Panc1 (cell line): ENCODE measurements around the gene PRSS21. TPM values are rescaled to one million over a fixed set of nuclear protein-coding genes. Genes with fewer than 3 reads are reported as not detected.

Source experiments
- ATAC-seq: fragments of 200-7000 bp; cut with Tn5 transposase; 2 replicates; pipeline ENCODE4 v1.9.1; 2020; ENCODE audit warnings: mild to moderate bottlenecking, moderate library complexity
- BruUV-seq: library from RNA; stranded (reverse); fragments of 400-500 nt; replicated peaks from 2 replicates; lab custom pipeline; 2021; lab: Mats Ljungman, UMichigan
- CTCF ChIA-PET: fragments of 300-600 bp; sonication (Branson Sonifier 250); formaldehyde crosslinking; loops from one replicate; lab custom pipeline; 2022; ENCODE audit warnings: antibody characterized with exemption; lab: Charles Lee
- POLR2A ChIA-PET: fragments of 300-600 bp; sonication (Branson Sonifier 250); formaldehyde crosslinking; loops from one replicate; lab custom pipeline; 2022; ENCODE audit warnings: antibody characterized with exemption; lab: Charles Lee
- DNase-seq: peaks from one replicate; pipeline ENCODE4 v3.0.0-alpha.2; 2010; ENCODE audit warnings: low read depth, low spot score
- H3K27ac ChIP-seq: 2 replicates; pipeline ENCODE4 v1.5.1; 2011; ENCODE audit warnings: mild to moderate bottlenecking, low read length, inconsistent platforms
- H3K27me3 ChIP-seq: fragments of 200-500 bp; sonication (Bioruptor generic); 2 replicates; pipeline ENCODE4 v1.6.0; 2014; ENCODE audit warnings: low read length, inconsistent platforms; ENCODE audit not compliant: control insufficient read depth, insufficient read depth
- H3K36me3 ChIP-seq: fragments of 200-500 bp; sonication (Bioruptor generic); 2 replicates; pipeline ENCODE4 v1.5.1; 2014; ENCODE audit warnings: inconsistent platforms, mild to moderate bottlenecking, low read length, moderate library complexity; ENCODE audit not compliant: control insufficient read depth, insufficient read depth
- H3K4me1 ChIP-seq: 2 replicates; pipeline ENCODE4 v1.5.1; 2011; ENCODE audit warnings: inconsistent platforms, mild to moderate bottlenecking, low read length, moderate library complexity; ENCODE audit not compliant: control insufficient read depth, insufficient read depth
- H3K4me3 ChIP-seq, 2 experiments: 2 replicates each; pipeline ENCODE4 v1.5.1; 2011 to 2012; ENCODE audit warnings: low read depth in 2 of 2, low read length in 2 of 2, mild to moderate bottlenecking in 2 of 2, inconsistent platforms in 1 of 2, moderate library complexity in 1 of 2
- H3K9me3 ChIP-seq: fragments of 200-500 bp; sonication (Bioruptor generic); 2 replicates; pipeline ENCODE4 v1.5.1; 2014; ENCODE audit warnings: low read depth, mild to moderate bottlenecking, inconsistent platforms, low read length, moderate library complexity; ENCODE audit not compliant: control insufficient read depth, insufficient read depth
- POLR2AphosphoS5 ChIP-seq: IDR thresholded peaks from 2 replicates; pipeline ENCODE4 v1.6.1; 2012; ENCODE audit warnings: mild to moderate bottlenecking, low read depth, low read length, moderate library complexity
- SIN3A ChIP-seq: IDR thresholded peaks from 2 replicates; pipeline ENCODE4 v1.6.1; 2012; ENCODE audit warnings: low read depth, mild to moderate bottlenecking, low read length, moderate library complexity, borderline replicate concordance; ENCODE audit not compliant: insufficient read depth
- TCF7L2 ChIP-seq: IDR thresholded peaks from 2 replicates; pipeline ENCODE4 v1.6.1; 2011; ENCODE audit warnings: mild to moderate bottlenecking, low read depth, low read length, inconsistent platforms
- in situ Hi-C: cut with HindIII; loops from 2 replicates; pipeline ENCODE4 v1.10.0; 2016; ENCODE audit warnings: low sequenced_read_pairs, low pct_unique_long_range_greater_than_20kb
- intact Hi-C: fragments of 100-400 bp; cut with micrococcal nuclease; formaldehyde crosslinking; loops from one replicate; pipeline ENCODE4 v1.10.0; 2022; ENCODE audit not compliant: unreplicated experiment
- total RNA-seq: library from RNA; stranded (reverse); gene quantifications from one replicate; pipeline ENCODE4 v1.2.1, GENCODE V29; 2021; ENCODE audit not compliant: unreplicated experiment
- TF ChIP-seq, protein P1 (sequence below): fragments of 450-650 bp; IDR thresholded peaks from 2 replicates; pipeline ENCODE4 v1.5.1; 2017; ENCODE audit warnings: mild to moderate bottlenecking
- TF ChIP-seq, protein P2 (sequence below), 2 experiments: IDR thresholded peaks; 2 replicates each; pipeline ENCODE4 v1.6.1; 2011 to 2012; ENCODE audit warnings: low read depth in 2 of 2, control low read depth in 1 of 2, low read length in 1 of 2, mild to moderate bottlenecking in 1 of 2, moderate library complexity in 1 of 2; ENCODE audit not compliant: insufficient read depth in 1 of 2

PRSS21 gene
- total RNA-seq, 1 experiment from 2014 or later = not detected

DNA sequence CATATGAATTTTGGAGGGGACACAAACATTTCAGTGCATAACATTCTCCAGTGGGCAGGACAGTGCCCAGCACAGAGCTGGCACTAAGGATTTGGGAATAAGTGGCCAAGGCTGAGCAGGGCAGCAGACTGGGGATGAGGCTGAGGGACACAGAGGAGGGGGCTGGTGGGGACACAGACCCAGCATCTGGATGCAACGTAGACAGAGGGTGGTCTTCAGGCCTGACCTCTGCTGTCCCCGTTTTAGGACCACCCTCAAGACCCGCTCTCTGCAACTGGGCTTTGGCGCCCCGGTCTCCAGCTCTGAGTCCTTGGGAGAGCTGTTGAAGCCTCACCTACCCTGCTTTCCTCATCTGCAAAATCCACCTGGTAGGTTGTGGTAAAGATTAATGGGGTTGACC is 26.4 kb upstream of the PRSS21 start:
- in situ Hi-C loops (no loop called here), intact Hi-C loops (no loop called here)
- Histone ChIP-seq H3K36me3 (no peaks in the 10 kb centered on the region), H3K4me1 (peaks cover 13% of the 10 kb centered on the region; the same call in 1 of the 2 replicates), H3K4me3 (no peak overlapping the region), H3K9me3 (no peaks in the 10 kb centered on the region), H3K27ac (no peak overlapping the region), H3K27me3 (no peaks in the 10 kb centered on the region)
- TF ChIP-seq, protein P1, sequence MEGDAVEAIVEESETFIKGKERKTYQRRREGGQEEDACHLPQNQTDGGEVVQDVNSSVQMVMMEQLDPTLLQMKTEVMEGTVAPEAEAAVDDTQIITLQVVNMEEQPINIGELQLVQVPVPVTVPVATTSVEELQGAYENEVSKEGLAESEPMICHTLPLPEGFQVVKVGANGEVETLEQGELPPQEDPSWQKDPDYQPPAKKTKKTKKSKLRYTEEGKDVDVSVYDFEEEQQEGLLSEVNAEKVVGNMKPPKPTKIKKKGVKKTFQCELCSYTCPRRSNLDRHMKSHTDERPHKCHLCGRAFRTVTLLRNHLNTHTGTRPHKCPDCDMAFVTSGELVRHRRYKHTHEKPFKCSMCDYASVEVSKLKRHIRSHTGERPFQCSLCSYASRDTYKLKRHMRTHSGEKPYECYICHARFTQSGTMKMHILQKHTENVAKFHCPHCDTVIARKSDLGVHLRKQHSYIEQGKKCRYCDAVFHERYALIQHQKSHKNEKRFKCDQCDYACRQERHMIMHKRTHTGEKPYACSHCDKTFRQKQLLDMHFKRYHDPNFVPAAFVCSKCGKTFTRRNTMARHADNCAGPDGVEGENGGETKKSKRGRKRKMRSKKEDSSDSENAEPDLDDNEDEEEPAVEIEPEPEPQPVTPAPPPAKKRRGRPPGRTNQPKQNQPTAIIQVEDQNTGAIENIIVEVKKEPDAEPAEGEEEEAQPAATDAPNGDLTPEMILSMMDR = no peak
- TF ChIP-seq POLR2AphosphoS5 = no peak
- ATAC-seq (0 out of 2 replicates have a peak, but pooled peaks have one; percentile 13), DNase-seq (no peak)
- ChIA-PET CTCF (no interaction called here), POLR2A (interaction anchor here (0.7 kb wide), 1 partner anchor 34 kb away, joined by 5 read pairs; no protein-coding TSS in a partner anchor)
- BruUV-seq = no TSS peak

DNA sequence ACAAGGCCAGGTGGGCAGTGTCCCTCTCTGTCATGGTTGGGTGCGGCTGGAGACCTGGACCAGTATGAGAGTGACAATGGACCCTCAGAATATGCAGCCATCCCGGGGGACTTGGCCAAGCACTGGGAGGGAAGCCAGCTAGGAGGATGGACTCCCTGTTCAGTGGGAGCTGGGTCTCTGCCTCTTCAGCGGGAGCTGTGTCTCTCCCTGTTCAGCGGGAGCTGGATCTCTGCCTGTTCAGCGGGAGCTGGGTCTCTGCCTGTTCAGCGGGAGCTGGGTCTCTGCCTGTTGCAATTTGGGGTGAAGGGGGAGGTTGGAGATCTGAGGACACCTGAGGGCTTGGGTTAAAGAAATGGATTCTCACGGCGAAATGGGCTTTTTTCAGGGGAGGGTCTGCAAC is 25.9 kb upstream of the PRSS21 start:
- Histone ChIP-seq H3K9me3 (no peaks in the 10 kb centered on the region), H3K27ac (no peak overlapping the region), H3K4me3 (no peak overlapping the region), H3K27me3 (no peaks in the 10 kb centered on the region), H3K36me3 (no peaks in the 10 kb centered on the region), H3K4me1 (peaks cover 9% of the 10 kb centered on the region; the same call in 1 of the 2 replicates)
- CTCF ChIA-PET = no interaction called here
- POLR2A ChIA-PET = no interaction called here
- no TSS peak for BruUV-seq
- no peak for ATAC-seq
- TF ChIP-seq, protein P1 = no peak
- TF ChIP-seq POLR2AphosphoS5 = no peak
- no peak for TF ChIP-seq SIN3A
- no peak for TF ChIP-seq TCF7L2
- DNase-seq = no peak
- in situ Hi-C loops (no loop called here), intact Hi-C loops (no loop called here)

DNA sequence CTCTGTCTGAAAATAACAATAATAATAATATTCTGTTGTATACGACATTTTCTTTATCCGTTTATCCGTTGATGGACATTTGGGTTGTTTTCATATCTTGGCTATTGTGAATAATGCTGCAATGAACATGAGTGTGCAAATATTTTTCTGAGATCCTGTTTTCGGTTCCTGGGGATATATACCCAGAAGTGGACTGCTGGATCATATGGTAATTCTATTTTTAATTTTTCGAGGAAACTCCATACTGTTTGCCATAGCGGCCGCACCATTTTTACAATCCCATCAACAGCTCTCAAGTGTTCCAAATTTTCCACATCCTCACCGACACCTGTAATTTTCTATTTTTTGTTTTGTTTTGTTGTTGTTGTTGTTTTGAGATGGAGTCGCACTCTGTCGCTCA is 24.1 kb upstream of the PRSS21 start:
- POLR2A ChIA-PET = no interaction called here
- Histone ChIP-seq H3K27ac (no peak overlapping the region), H3K36me3 (no peaks in the 10 kb centered on the region), H3K4me1 (0 out of 2 replicates have a peak, but pooled peaks cover 2% of the 10 kb centered on the region), H3K4me3 (no peak overlapping the region), H3K9me3 (no peaks in the 10 kb centered on the region), H3K27me3 (no peaks in the 10 kb centered on the region)
- CTCF ChIA-PET = no interaction called here
- TF ChIP-seq TCF7L2 = no peak
- TF ChIP-seq POLR2AphosphoS5 = no peak
- TF ChIP-seq, protein P2, sequence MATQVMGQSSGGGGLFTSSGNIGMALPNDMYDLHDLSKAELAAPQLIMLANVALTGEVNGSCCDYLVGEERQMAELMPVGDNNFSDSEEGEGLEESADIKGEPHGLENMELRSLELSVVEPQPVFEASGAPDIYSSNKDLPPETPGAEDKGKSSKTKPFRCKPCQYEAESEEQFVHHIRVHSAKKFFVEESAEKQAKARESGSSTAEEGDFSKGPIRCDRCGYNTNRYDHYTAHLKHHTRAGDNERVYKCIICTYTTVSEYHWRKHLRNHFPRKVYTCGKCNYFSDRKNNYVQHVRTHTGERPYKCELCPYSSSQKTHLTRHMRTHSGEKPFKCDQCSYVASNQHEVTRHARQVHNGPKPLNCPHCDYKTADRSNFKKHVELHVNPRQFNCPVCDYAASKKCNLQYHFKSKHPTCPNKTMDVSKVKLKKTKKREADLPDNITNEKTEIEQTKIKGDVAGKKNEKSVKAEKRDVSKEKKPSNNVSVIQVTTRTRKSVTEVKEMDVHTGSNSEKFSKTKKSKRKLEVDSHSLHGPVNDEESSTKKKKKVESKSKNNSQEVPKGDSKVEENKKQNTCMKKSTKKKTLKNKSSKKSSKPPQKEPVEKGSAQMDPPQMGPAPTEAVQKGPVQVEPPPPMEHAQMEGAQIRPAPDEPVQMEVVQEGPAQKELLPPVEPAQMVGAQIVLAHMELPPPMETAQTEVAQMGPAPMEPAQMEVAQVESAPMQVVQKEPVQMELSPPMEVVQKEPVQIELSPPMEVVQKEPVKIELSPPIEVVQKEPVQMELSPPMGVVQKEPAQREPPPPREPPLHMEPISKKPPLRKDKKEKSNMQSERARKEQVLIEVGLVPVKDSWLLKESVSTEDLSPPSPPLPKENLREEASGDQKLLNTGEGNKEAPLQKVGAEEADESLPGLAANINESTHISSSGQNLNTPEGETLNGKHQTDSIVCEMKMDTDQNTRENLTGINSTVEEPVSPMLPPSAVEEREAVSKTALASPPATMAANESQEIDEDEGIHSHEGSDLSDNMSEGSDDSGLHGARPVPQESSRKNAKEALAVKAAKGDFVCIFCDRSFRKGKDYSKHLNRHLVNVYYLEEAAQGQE (IDR thresholded peaks at IDR 0.05; ENCODE audit: insufficient read depth in 1 of 2, low read depth in 2 of 2, low read length in 1 of 2) = no peak
- TF ChIP-seq SIN3A = no peak
- TF ChIP-seq, protein P1 = no peak
- ATAC-seq (no peak), DNase-seq (no peak)
- no TSS peak for BruUV-seq
- intact Hi-C loops = no loop called here
- in situ Hi-C loops = no loop called here
